B cell (primary cell): ENCODE data around the gene DOK7. TPM values are rescaled to one million over a fixed set of nuclear protein-coding genes. Genes with fewer than 3 reads are reported as not detected.
A peak's percentile ranks its signal among the peaks of the same experiment; 100 is the strongest.

ENCODE experiments used
- ATAC-seq: fragments of 200-7000 bp; cut with Tn5 transposase; one replicate; pipeline ENCODE4 v1.10.0; 2021; ENCODE audit warnings: low read depth, mild to moderate bottlenecking, moderate number of reproducible peaks, moderate library complexity
- CTCF ChIA-PET: fragments of 350-600 bp; sonication (Branson Sonifier 250); formaldehyde crosslinking; loops from one replicate; lab custom pipeline; 2021; ENCODE audit warnings: antibody characterized with exemption, inconsistent platforms; lab: Charles Lee
- POLR2A ChIA-PET: fragments of 350-600 bp; sonication (Branson Sonifier 250); formaldehyde crosslinking; loops from one replicate; lab custom pipeline; 2021; ENCODE audit warnings: antibody characterized with exemption; lab: Charles Lee
- DNase-seq: peaks from one replicate; pipeline ENCODE4 v3.0.0; 2013
- H2AFZ ChIP-seq: 2 replicates; pipeline ENCODE4 v1.6.1; 2012; ENCODE audit warnings: mild to moderate bottlenecking, low read depth, low read length; ENCODE audit not compliant: insufficient read depth, poor library complexity, severe bottlenecking
- H3K27ac ChIP-seq, 2 donors: 1 replicate in 1 of 2; 2 replicates in 1 of 2; pipeline ENCODE4 v1.5.1; 2012 to 2013; ENCODE audit warnings: low read length in 2 of 2, mild to moderate bottlenecking in 2 of 2, moderate library complexity in 1 of 2
- H3K27me3 ChIP-seq, 4 experiments: fragments of 200-600 bp in 1 of 4; sonication (generic) in 1 of 4; replicated peaks in 1 of 4; 1 replicate in 2 of 4; 2 replicates in 2 of 4; pipeline versions ENCODE4 v1.6.1 to v1.7.0; 2013 to 2016; ENCODE audit warnings: low read length in 3 of 4, mild to moderate bottlenecking in 2 of 4, mixed read lengths in 1 of 4, moderate library complexity in 1 of 4; ENCODE audit not compliant: insufficient read depth in 4 of 4, control insufficient read depth in 3 of 4; ENCODE audit errors: control extremely low read depth in 1 of 4
- H3K36me3 ChIP-seq, 2 experiments: replicated peaks in 1 of 2; 1 replicate in 1 of 2; 2 replicates in 1 of 2; pipeline versions ENCODE4 v1.6.1 to v1.7.1; 2013; ENCODE audit warnings: low read length in 1 of 2; ENCODE audit not compliant: insufficient read depth in 2 of 2, control insufficient read depth in 1 of 2; ENCODE audit errors: control extremely low read depth in 1 of 2, extremely low read depth in 1 of 2
- H3K4me1 ChIP-seq, 2 donors: fragments of 200-600 bp in 1 of 2; sonication (generic) in 1 of 2; 1 replicate in 1 of 2; 2 replicates in 1 of 2; pipeline versions ENCODE4 v1.5.1 to v1.6.1; 2013 to 2017; ENCODE audit warnings: low read length in 2 of 2; ENCODE audit not compliant: control insufficient read depth in 2 of 2, insufficient read depth in 2 of 2
- H3K4me2 ChIP-seq: replicated peaks from 2 replicates; pipeline ENCODE3; 2012; ENCODE audit warnings: mild to moderate bottlenecking, low read depth, low read length; ENCODE audit not compliant: poor library complexity, severe bottlenecking
- H3K4me3 ChIP-seq, 5 experiments: fragments of 200-600 bp in 1 of 5; sonication (generic) in 1 of 5; 1 replicate in 3 of 5; 2 replicates in 2 of 5; pipeline versions ENCODE4 v1.5.1 to v1.7.0; 2011 to 2016; ENCODE audit warnings: low read length in 4 of 5, mild to moderate bottlenecking in 4 of 5, low read depth in 2 of 5, control low read depth in 1 of 5, moderate library complexity in 1 of 5; ENCODE audit not compliant: insufficient read depth in 1 of 5; ENCODE audit errors: control extremely low read depth in 1 of 5, extremely low read depth in 1 of 5
- H3K79me2 ChIP-seq: fragments of 200-600 bp; sonication (generic); one replicate; pipeline ENCODE4 v1.6.0; 2016; ENCODE audit warnings: low read length; ENCODE audit not compliant: control insufficient read depth, insufficient read depth
- H3K9ac ChIP-seq: fragments of 200-600 bp; sonication (generic); 2 replicates; pipeline ENCODE4 v1.6.1; 2017; ENCODE audit warnings: mild to moderate bottlenecking, low read length, moderate library complexity
- H3K9me3 ChIP-seq, 3 donors: one replicate each; pipeline versions ENCODE4 v1.6.1 to v1.7.1; 2013; ENCODE audit warnings: low read length in 2 of 3; ENCODE audit not compliant: control insufficient read depth in 2 of 3, insufficient read depth in 1 of 3; ENCODE audit errors: control extremely low read depth in 1 of 3
- H4K20me1 ChIP-seq: 2 replicates; pipeline ENCODE4 v1.6.0; 2012; ENCODE audit warnings: mild to moderate bottlenecking, low read length; ENCODE audit not compliant: insufficient read depth, control insufficient read depth, poor library complexity, severe bottlenecking
- H3K27ac Mint-ChIP-seq: one replicate; pipeline ENCODE4 v1.8.0; 2021; ENCODE audit warnings: mixed read lengths
- H3K27me3 Mint-ChIP-seq: one replicate; pipeline ENCODE4 v1.8.0; 2021; ENCODE audit warnings: mixed read lengths
- H3K4me1 Mint-ChIP-seq: one replicate; pipeline ENCODE4 v1.8.0; 2021; ENCODE audit warnings: mixed read lengths
- H3K4me3 Mint-ChIP-seq: one replicate; pipeline ENCODE4 v1.8.0; 2021; ENCODE audit warnings: mixed read lengths
- H3K9me3 Mint-ChIP-seq: one replicate; pipeline ENCODE4 v1.8.0; 2022; ENCODE audit warnings: mixed read lengths; ENCODE audit not compliant: insufficient read depth
- CTCF ChIP-seq: fragments of 200-600 bp; IDR thresholded peaks from one replicate; pipeline ENCODE4 v1.8.0; 2022; ENCODE audit warnings: antibody characterized with exemption, mild to moderate bottlenecking
- EZH2 ChIP-seq: IDR thresholded peaks from 2 replicates; pipeline ENCODE4 v1.6.1; 2012; ENCODE audit warnings: borderline replicate concordance, low read depth, mild to moderate bottlenecking, moderate library complexity, low read length; ENCODE audit not compliant: insufficient read depth, poor library complexity, severe bottlenecking
- WGBS: methylation state at CpG from one replicate; pipeline ENCODE4 v1.1.5; 2013; ENCODE audit warnings: missing lambda C conversion rate; ENCODE audit not compliant: insufficient coverage; 5-methylcytosine and 5-hydroxymethylcytosine counted together
- intact Hi-C: fragments of 100-400 bp; cut with micrococcal nuclease; formaldehyde crosslinking; loops from one replicate; pipeline ENCODE4 v1.10.0; 2022
- polyA plus RNA-seq: library from polyadenylated mRNA; depleted of rRNA; stranded (reverse); fragments of >200 nt; gene quantifications from 2 replicates; pipeline ENCODE4 v1.2.3, GENCODE V29; 2012
- total RNA-seq, 2 donors: library from RNA; stranded (reverse); fragments of 120-200 nt in 1 of 2; gene quantifications; 1 replicate in 1 of 2; 2 replicates in 1 of 2; pipeline versions ENCODE4 v1.2.3 to v1.2.4, GENCODE V29; 2013 to 2022

DOK7 gene
- total and polyA plus RNA-seq, 2 donors (not counting 1 experiment from before 2014, with no cell fraction given) = 24.1 to 24.8 TPM

DNA sequence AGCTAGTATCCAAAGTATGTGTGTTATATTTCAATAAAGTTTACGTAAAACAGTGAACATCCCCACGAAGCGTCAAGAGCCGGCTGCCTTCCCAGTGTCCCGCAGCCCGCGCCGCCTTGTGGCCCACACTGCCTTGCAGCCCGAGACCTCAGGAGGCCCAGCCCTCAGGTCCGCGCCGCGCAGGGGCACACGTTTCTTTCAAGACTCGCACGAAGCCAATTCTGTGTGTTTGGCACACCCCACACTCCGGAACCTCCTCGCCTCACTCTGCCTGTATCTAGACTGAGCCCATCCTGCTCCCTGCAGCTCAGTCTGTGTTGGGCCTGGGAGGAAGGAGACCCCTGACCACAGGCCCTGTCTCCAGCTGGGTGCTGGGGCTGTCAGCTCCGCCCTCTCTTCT is 63.4 kb downstream of the DOK7 start:
- DNase-seq (peak; percentile 6), ATAC-seq (no peak)
- TF ChIP-seq CTCF (no peak), EZH2 (no peak)
- Histone ChIP-seq H3K9me3 (no peaks in the 10 kb centered on the region), H3K4me3 (no peak overlapping the region), H4K20me1 (peaks cover 97% of the 10 kb centered on the region), H3K79me2 (peaks cover 87% of the 10 kb centered on the region), H3K4me2 (no peak overlapping the region), H3K27me3 (no peaks in the 10 kb centered on the region), H3K36me3 (peaks cover 0 to 60% of the 10 kb centered on the region in 2 experiments), H2AFZ (no peak overlapping the region), H3K4me1 (peaks cover 21 to 36% of the 10 kb centered on the region in 2 donors), H3K27ac (no peak overlapping the region), H3K9ac (no peak overlapping the region)
- Mint-ChIP-seq H3K9me3 (no peaks in the 10 kb centered on the region), H3K4me1 (peaks cover 27% of the 10 kb centered on the region), H3K27ac (no peak overlapping the region), H3K27me3 (no peaks in the 10 kb centered on the region), H3K4me3 (no peak overlapping the region)
- ChIA-PET POLR2A (no interaction called here), CTCF (no interaction called here)
- WGBS = 98% methylated on average over 16 of the region's 19 CpGs
- intact Hi-C loops = no loop called here

GRCh38 chr4:3527101-3527913 is 64.2 kb downstream of the DOK7 start:
- peaks cover 96% of the 10 kb centered on the region for H3K79me2 ChIP-seq
- no peak overlapping the region for H3K4me3 Mint-ChIP-seq
- peaks cover 97% of the 10 kb centered on the region for H4K20me1 ChIP-seq
- H2AFZ ChIP-seq = no peak overlapping the region
- H3K27me3 ChIP-seq = no peaks in the 10 kb centered on the region
- DNase-seq (peak; percentile 9), ATAC-seq (no peak)
- peaks cover 34% of the 10 kb centered on the region for H3K4me1 Mint-ChIP-seq
- H3K27ac Mint-ChIP-seq = no peak overlapping the region
- ChIA-PET CTCF (no interaction called here), POLR2A (interaction anchor here (0.5 kb wide), 1 partner anchor 23 kb away, joined by 9 read pairs; no protein-coding TSS in a partner anchor)
- intact Hi-C loops = no loop called here
- H3K9me3 Mint-ChIP-seq = no peaks in the 10 kb centered on the region
- no peak overlapping the region for H3K9ac ChIP-seq
- peak overlapping the region; percentile 21 for H3K4me2 ChIP-seq
- peaks cover 24 to 39% of the 10 kb centered on the region in 2 donors for H3K4me1 ChIP-seq
- H3K27ac ChIP-seq = no peak overlapping the region
- no peaks in the 10 kb centered on the region for H3K9me3 ChIP-seq
- H3K36me3 ChIP-seq = peaks cover 0 to 53% of the 10 kb centered on the region in 2 experiments
- TF ChIP-seq EZH2 = no peak
- TF ChIP-seq CTCF = no peak
- no peak overlapping the region for H3K4me3 ChIP-seq
- H3K27me3 Mint-ChIP-seq = no peaks in the 10 kb centered on the region
- 88% methylated on average over 14 of the region's 14 CpGs for WGBS
